HepG2 (cell line): ENCODE measurements around the gene BBS5. TPM values are rescaled to one million over a fixed set of nuclear protein-coding genes. Genes with fewer than 3 reads are reported as not detected.

ENCODE experiments used
- ATAC-seq: fragments of 200-7000 bp; cut with Tn5 transposase; 3 replicates; pipeline ENCODE4 v1.9.1; 2020; ENCODE audit warnings: mild to moderate bottlenecking, moderate library complexity
- BruUV-seq: library from RNA; stranded (reverse); fragments of 400-500 nt; replicated peaks from 2 replicates; lab custom pipeline; 2021; lab: Mats Ljungman, UMichigan
- CTCF ChIA-PET: fragments of 300-600 bp; formaldehyde crosslinking; extraction: SDS; loops from one replicate; lab custom pipeline; 2021; ENCODE audit warnings: low total read pairs, inconsistent platforms, low intra/inter-chr PET ratio; lab: Yijun Ruan, JAX
- POLR2A ChIA-PET: fragments of 350-600 bp; sonication (Branson Sonifier 250); formaldehyde crosslinking; loops from one replicate; lab custom pipeline; 2020; ENCODE audit warnings: antibody characterized with exemption, inconsistent platforms; lab: Yijun Ruan, JAX
- DNase-seq: peaks from one replicate; pipeline ENCODE4 v3.0.0-alpha.2; 2015; ENCODE audit warnings: low spot score
- FAIRE-seq: peaks from 3 replicates; lab custom pipeline; 2011; peaks lifted over from hg19 to GRCh38; lab: Jason Lieb, UNC
- H2AFZ ChIP-seq: one replicate; pipeline ENCODE4 v1.6.1; 2011; ENCODE audit warnings: low read length, inconsistent platforms
- H3K27ac ChIP-seq: fragments of 300-600 bp; 3 replicates; pipeline ENCODE4 v1.8.0; 2011; ENCODE audit warnings: mixed run types, mild to moderate bottlenecking, mixed read lengths, low read length, inconsistent platforms; ENCODE audit not compliant: insufficient read depth; ENCODE audit errors: extremely low read length
- H3K27me3 ChIP-seq, 2 experiments: fragments of 200-600 bp in 1 of 2; 2 replicates in 1 of 2; 3 replicates in 1 of 2; pipeline versions ENCODE4 v1.6.0 to v1.8.0; 2011; ENCODE audit warnings: low read length in 2 of 2, mild to moderate bottlenecking in 2 of 2, moderate library complexity in 2 of 2, inconsistent platforms in 1 of 2; ENCODE audit not compliant: insufficient read depth in 2 of 2, control insufficient read depth in 1 of 2
- H3K36me3 ChIP-seq, 2 experiments: fragments of 200-600 bp in 1 of 2; replicated peaks in 1 of 2; 2 replicates in 1 of 2; 3 replicates in 1 of 2; pipeline versions ENCODE4 v1.5.1 to v1.8.0; 2011; ENCODE audit warnings: low read length in 2 of 2, inconsistent platforms in 1 of 2; ENCODE audit not compliant: insufficient read depth in 2 of 2, control insufficient read depth in 1 of 2
- H3K4me1 ChIP-seq: 2 replicates; pipeline ENCODE4 v1.5.1; 2012; ENCODE audit warnings: low read length, inconsistent platforms; ENCODE audit not compliant: insufficient read depth
- H3K4me2 ChIP-seq: 2 replicates; pipeline ENCODE4 v1.6.0; 2011; ENCODE audit warnings: low read depth, low read length, inconsistent platforms
- H3K4me3 ChIP-seq, 3 experiments: fragments of 200-600 bp in 1 of 3; sonication (generic), shearing (Covaris generic) in 1 of 3; replicated peaks in 1 of 3; 2 replicates each; pipeline ENCODE4 v1.5.1; 2011 to 2016; ENCODE audit warnings: low read length in 3 of 3, inconsistent platforms in 2 of 3, low read depth in 2 of 3, mild to moderate bottlenecking in 2 of 3, control low read depth in 1 of 3, mixed read lengths in 1 of 3; ENCODE audit not compliant: insufficient read depth in 1 of 3
- H3K79me2 ChIP-seq: one replicate; pipeline ENCODE4 v1.6.1; 2011; ENCODE audit warnings: low read length, inconsistent platforms; ENCODE audit not compliant: insufficient read depth
- H3K9ac ChIP-seq: 2 replicates; pipeline ENCODE4 v1.6.0; 2011; ENCODE audit warnings: mild to moderate bottlenecking, low read depth, low read length, inconsistent platforms; ENCODE audit not compliant: insufficient read depth
- H3K9me3 ChIP-seq: 2 replicates; pipeline ENCODE4 v1.5.1; 2012; ENCODE audit warnings: mild to moderate bottlenecking, low read length
- H4K20me1 ChIP-seq: 2 replicates; pipeline ENCODE4 v1.6.0; 2011; ENCODE audit warnings: inconsistent platforms, mild to moderate bottlenecking, low read length, moderate library complexity; ENCODE audit not compliant: insufficient read depth
- ATM ChIP-seq: fragments of 450-650 bp; IDR thresholded peaks from 2 replicates; pipeline ENCODE4 v1.7.1; 2017; ENCODE audit warnings: mild to moderate bottlenecking, borderline replicate concordance
- MAFK ChIP-seq, 2 experiments: IDR thresholded peaks in 1 of 2; conservative IDR thresholded peaks in 1 of 2; 2 replicates each; pipeline ENCODE4 v1.6.1; 2011; ENCODE audit warnings: improper control_type of control experiment in 2 of 2, low read length in 2 of 2
- MBD4 ChIP-seq: IDR thresholded peaks from 2 replicates; pipeline ENCODE4 v1.6.1; 2012; ENCODE audit warnings: low read length, inconsistent platforms, borderline replicate concordance
- SMAD1 ChIP-seq: sonication (generic); formaldehyde crosslinking; IDR thresholded peaks from 2 replicates; pipeline ENCODE4 v1.4.0; 2020; ENCODE audit warnings: missing genetic modification reagents, low read depth, mild to moderate bottlenecking, borderline replicate concordance
- SP1 ChIP-seq, 2 experiments: fragments of 450-650 bp in 1 of 2; sonication (generic) in 1 of 2; formaldehyde crosslinking in 1 of 2; IDR thresholded peaks; 2 replicates each; pipeline versions ENCODE4 v1.4.0 to v1.6.1; 2016 to 2020; ENCODE audit warnings: missing genetic modification reagents in 1 of 2
- ZBTB7A ChIP-seq: sonication (generic); formaldehyde crosslinking; IDR thresholded peaks from 2 replicates; pipeline ENCODE4 v1.8.0; 2022; ENCODE audit warnings: mild to moderate bottlenecking, missing genetic modification reagents
- ZNF142 ChIP-seq: sonication (generic); formaldehyde crosslinking; IDR thresholded peaks from 2 replicates; pipeline ENCODE4 v1.4.0; 2020; ENCODE audit warnings: missing genetic modification reagents
- ZNF143 ChIP-seq: sonication (generic); formaldehyde crosslinking; IDR thresholded peaks from 2 replicates; pipeline ENCODE4 v1.4.0; 2020; ENCODE audit warnings: missing genetic modification reagents
- ZNF232 ChIP-seq: sonication (generic); formaldehyde crosslinking; IDR thresholded peaks from 2 replicates; pipeline ENCODE4 v1.4.0; 2020; ENCODE audit warnings: missing genetic modification reagents, borderline replicate concordance
- ZNF383 ChIP-seq: sonication (generic); formaldehyde crosslinking; IDR thresholded peaks from 2 replicates; pipeline ENCODE4 v1.4.0; 2020; ENCODE audit warnings: missing genetic modification reagents, mild to moderate bottlenecking, borderline replicate concordance
- ZNF563 ChIP-seq: sonication (generic); formaldehyde crosslinking; IDR thresholded peaks from 2 replicates; pipeline ENCODE4 v1.8.0; 2022; ENCODE audit warnings: mild to moderate bottlenecking, moderate library complexity, missing genetic modification reagents
- ZNF709 ChIP-seq: sonication (generic); formaldehyde crosslinking; IDR thresholded peaks from 2 replicates; pipeline ENCODE4 v1.5.0; 2020; ENCODE audit warnings: mild to moderate bottlenecking, missing genetic modification reagents
- ZNF720 ChIP-seq: sonication (generic); formaldehyde crosslinking; IDR thresholded peaks from 2 replicates; pipeline ENCODE4 v1.4.0; 2020; ENCODE audit warnings: missing genetic modification reagents
- ZNF737 ChIP-seq: sonication (generic); formaldehyde crosslinking; IDR thresholded peaks from 2 replicates; pipeline ENCODE4 v1.5.0; 2020; ENCODE audit warnings: missing genetic modification reagents, mild to moderate bottlenecking, borderline replicate concordance
- ZNF839 ChIP-seq: sonication (generic); formaldehyde crosslinking; IDR thresholded peaks from 2 replicates; pipeline ENCODE4 v1.4.0; 2020; ENCODE audit warnings: missing genetic modification reagents, mild to moderate bottlenecking, borderline replicate concordance
- WGBS: methylation state at CpG from one replicate; pipeline ENCODE4 v1.1.6; 2017; ENCODE audit warnings: low lambda C conversion rate; 5-methylcytosine and 5-hydroxymethylcytosine counted together
- in situ Hi-C: cut with HindIII; loops from 2 replicates; pipeline ENCODE4 v1.10.0; 2017; ENCODE audit warnings: low pct_unique_long_range_greater_than_20kb; ENCODE audit not compliant: extremely low pct_ligation_motif_present
- intact Hi-C: fragments of 100-400 bp; cut with micrococcal nuclease; formaldehyde crosslinking; loops from one replicate; pipeline ENCODE4 v1.10.0; 2022; ENCODE audit not compliant: unreplicated experiment
- polyA plus RNA-seq, 8 experiments: library from polyadenylated mRNA; depleted of rRNA in 3 of 8; stranded (reverse) in 7 of 8; unstranded in 1 of 8; fragments of >200 nt; fragmentation: Illumina TruSeq in 4 of 8; extraction: Trizol in 4 of 8; gene quantifications; 2 replicates each; pipeline versions ENCODE4 v1.2.1 to v1.2.3, GENCODE V29; 2011 to 2016; ENCODE audit warnings: low read depth in 4 of 8, missing spikeins in 1 of 8, mixed read lengths in 1 of 8; ENCODE audit not compliant: insufficient read depth in 1 of 8
- total RNA-seq, 5 experiments: library from RNA; depleted of rRNA; stranded (reverse); fragments of >200 nt; fragmentation: Illumina TruSeq; extraction: Trizol; gene quantifications; 2 replicates each; pipeline ENCODE4 v1.2.3, GENCODE V29; 2016; ENCODE audit warnings: low read depth in 1 of 5
- TF ChIP-seq, protein P1 (sequence below): sonication (generic); formaldehyde crosslinking; IDR thresholded peaks from 2 replicates; pipeline ENCODE4 v1.4.0; 2020; ENCODE audit warnings: mild to moderate bottlenecking, missing genetic modification reagents
- TF ChIP-seq, protein P2 (sequence below): IDR thresholded peaks from 2 replicates; pipeline ENCODE4 v1.6.1; 2018; ENCODE audit warnings: missing genetic modification reagents

BBS5 gene
- total and polyA plus RNA-seq, 2 of the 13 experiments (the other 11 are each of a cell fraction or from before 2014, with no cell fraction given) = 1.8 to 4.5 TPM

GRCh38 chr2:169540146-169540545 is 60.9 kb downstream of the BBS5 start:
- intact Hi-C loops (no loop called here), in situ Hi-C loops (no loop called here)
- no peak overlapping the region for H3K9ac ChIP-seq
- CTCF ChIA-PET = no interaction called here
- no peaks in the 10 kb centered on the region for H3K79me2 ChIP-seq
- POLR2A ChIA-PET = no interaction called here
- no peak overlapping the region for H3K4me3 ChIP-seq
- no peaks in the 10 kb centered on the region for H4K20me1 ChIP-seq
- no TSS peak for BruUV-seq
- no peaks in the 10 kb centered on the region for H3K9me3 ChIP-seq
- 95% methylated on average over 2 of the region's 2 CpGs for WGBS
- peaks cover 2 to 9% of the 10 kb centered on the region in 2 experiments; a peak in 4 of 5 replicates for H3K36me3 ChIP-seq
- DNase-seq = no peak
- no peaks in the 10 kb centered on the region for H3K4me1 ChIP-seq
- no peak overlapping the region for H3K4me2 ChIP-seq
- no peak overlapping the region for H3K27ac ChIP-seq
- no peak overlapping the region for H2AFZ ChIP-seq
- TF ChIP-seq ZBTB7A = no peak
- TF ChIP-seq SMAD1 = no peak
- no peak for TF ChIP-seq ZNF142
- no peak for TF ChIP-seq ZNF737 (CRISPR knock-in tag)
- no peak for TF ChIP-seq ZNF563 (CRISPR knock-in tag)
- no peak for TF ChIP-seq ATM
- TF ChIP-seq ZNF720 (CRISPR knock-in tag) = no peak
- TF ChIP-seq MBD4 = no peak
- no peak for TF ChIP-seq ZNF232
- TF ChIP-seq, protein P1, sequence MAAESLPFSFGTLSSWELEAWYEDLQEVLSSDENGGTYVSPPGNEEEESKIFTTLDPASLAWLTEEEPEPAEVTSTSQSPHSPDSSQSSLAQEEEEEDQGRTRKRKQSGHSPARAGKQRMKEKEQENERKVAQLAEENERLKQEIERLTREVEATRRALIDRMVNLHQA = no peak
- TF ChIP-seq ZNF709 (CRISPR knock-in tag) = no peak
- TF ChIP-seq ZNF143 = no peak
- TF ChIP-seq ZNF839 = no peak
- TF ChIP-seq, protein P2, sequence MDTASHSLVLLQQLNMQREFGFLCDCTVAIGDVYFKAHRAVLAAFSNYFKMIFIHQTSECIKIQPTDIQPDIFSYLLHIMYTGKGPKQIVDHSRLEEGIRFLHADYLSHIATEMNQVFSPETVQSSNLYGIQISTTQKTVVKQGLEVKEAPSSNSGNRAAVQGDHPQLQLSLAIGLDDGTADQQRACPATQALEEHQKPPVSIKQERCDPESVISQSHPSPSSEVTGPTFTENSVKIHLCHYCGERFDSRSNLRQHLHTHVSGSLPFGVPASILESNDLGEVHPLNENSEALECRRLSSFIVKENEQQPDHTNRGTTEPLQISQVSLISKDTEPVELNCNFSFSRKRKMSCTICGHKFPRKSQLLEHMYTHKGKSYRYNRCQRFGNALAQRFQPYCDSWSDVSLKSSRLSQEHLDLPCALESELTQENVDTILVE = no peak
- no peak for TF ChIP-seq SP1 (IDR thresholded peaks at IDR 0.05)
- TF ChIP-seq SP1 (CRISPR knock-in tag; IDR thresholded peaks at IDR 0.05) = no peak
- no peak for TF ChIP-seq MAFK (conservative IDR thresholded peaks at IDR 0.05 in 1 of 2, IDR thresholded peaks at IDR 0.05 in 1 of 2; ENCODE audit: low read length in 2 of 2)
- TF ChIP-seq ZNF383 = no peak
- FAIRE-seq = no peak
- no peak for ATAC-seq
- H3K27me3 ChIP-seq = no peaks in the 10 kb centered on the region
